SK-N-SH (cell line): Measurements from ENCODE around the gene PRKCA. TPM values are rescaled to one million over a fixed set of nuclear protein-coding genes. Genes with fewer than 3 reads are reported as not detected.

Experiments used
- CTCF ChIA-PET: fragments of 300-600, 350-600 bp; formaldehyde crosslinking; extraction: SDS; loops from one replicate; lab custom pipeline; 2021; lab: Yijun Ruan, JAX
- POLR2A ChIA-PET: fragments of 350-600 bp; sonication (Branson Sonifier 250); formaldehyde crosslinking; extraction: SDS; loops from one replicate; lab custom pipeline; 2020; ENCODE audit warnings: antibody characterized with exemption, inconsistent platforms; lab: Yijun Ruan, JAX
- DNase-seq: peaks from one replicate; pipeline ENCODE4 v3.0.0; 2012
- H2AFZ ChIP-seq: fragments of 200-600 bp; sonication (generic); 2 replicates; pipeline ENCODE4 v1.8.1; 2016; ENCODE audit warnings: antibody characterized with exemption, mild to moderate bottlenecking, low read depth
- H3F3A ChIP-seq: fragments of 200-600 bp; sonication (generic); replicated peaks from 2 replicates; pipeline ENCODE3; 2016; ENCODE audit warnings: antibody characterized with exemption, mild to moderate bottlenecking; ENCODE audit not compliant: insufficient read depth
- H3K27ac ChIP-seq, 2 experiments: fragments of 200-500 bp in 1 of 2; fragments of 200-600 bp in 1 of 2; sonication (Bioruptor generic) in 1 of 2; sonication (generic), shearing (Covaris generic) in 1 of 2; 2 replicates each; pipeline versions ENCODE4 v1.5.1 to v1.6.1; 2014 to 2016; ENCODE audit warnings: low read depth in 2 of 2, inconsistent platforms in 1 of 2, low read length in 1 of 2, mild to moderate bottlenecking in 1 of 2, mixed read lengths in 1 of 2
- H3K27me3 ChIP-seq: fragments of 200-600 bp; sonication (generic), shearing (Covaris generic); 2 replicates; pipeline ENCODE4 v1.6.1; 2016; ENCODE audit warnings: mixed run types; ENCODE audit not compliant: insufficient read depth
- H3K36me3 ChIP-seq, 2 experiments: fragments of 200-500 bp in 1 of 2; fragments of 200-600 bp in 1 of 2; sonication (Bioruptor generic) in 1 of 2; sonication (generic) in 1 of 2; replicated peaks in 1 of 2; 2 replicates each; pipeline versions ENCODE3 to v1.5.1; 2014 to 2016; ENCODE audit warnings: low read length in 1 of 2, mild to moderate bottlenecking in 1 of 2; ENCODE audit not compliant: insufficient read depth in 2 of 2, control insufficient read depth in 1 of 2
- H3K4me1 ChIP-seq, 2 experiments: fragments of 200-500 bp in 1 of 2; fragments of 200-600 bp in 1 of 2; sonication (Bioruptor generic) in 1 of 2; sonication (generic), shearing (Covaris generic) in 1 of 2; 2 replicates each; pipeline versions ENCODE4 v1.5.1 to v1.6.1; 2014 to 2016; ENCODE audit warnings: low read depth in 1 of 2, low read length in 1 of 2, mixed run types in 1 of 2; ENCODE audit not compliant: insufficient read depth in 2 of 2, control insufficient read depth in 1 of 2
- H3K4me2 ChIP-seq: fragments of 200-600 bp; sonication (generic), shearing (Covaris generic); 2 replicates; pipeline ENCODE4 v1.6.1; 2017; ENCODE audit warnings: mixed run types
- H3K4me3 ChIP-seq, 2 experiments: fragments of 200-500 bp in 1 of 2; fragments of 200-600 bp in 1 of 2; sonication (Bioruptor generic) in 1 of 2; sonication (generic), shearing (Covaris generic) in 1 of 2; 2 replicates each; pipeline versions ENCODE4 v1.5.1 to v1.8.1; 2014 to 2016; ENCODE audit warnings: low read depth in 2 of 2, inconsistent platforms in 1 of 2, low read length in 1 of 2, mild to moderate bottlenecking in 1 of 2, mixed read lengths in 1 of 2, moderate library complexity in 1 of 2
- H3K79me2 ChIP-seq: fragments of 200-600 bp; sonication (generic); 2 replicates; pipeline ENCODE4 v1.8.1; 2017; ENCODE audit warnings: mild to moderate bottlenecking; ENCODE audit not compliant: insufficient read depth
- H3K9ac ChIP-seq: fragments of 200-600 bp; sonication (generic); 2 replicates; pipeline ENCODE4 v1.6.1; 2017; ENCODE audit warnings: mixed run types
- H3K9me2 ChIP-seq: fragments of 200-600 bp; sonication (generic); 2 replicates; pipeline ENCODE4 v1.6.1; 2017; ENCODE audit warnings: mixed run types
- H3K9me3 ChIP-seq: fragments of 200-600 bp; sonication (generic); 2 replicates; pipeline ENCODE4 v1.6.1; 2017; ENCODE audit warnings: mixed run types, mild to moderate bottlenecking, moderate library complexity
- H4K20me1 ChIP-seq: fragments of 200-600 bp; sonication (generic); 2 replicates; pipeline ENCODE4 v1.6.1; 2017; ENCODE audit warnings: mild to moderate bottlenecking, mixed run types; ENCODE audit not compliant: insufficient read depth
- CHD2 ChIP-seq: fragments of 150-350 bp; IDR thresholded peaks from 2 replicates; pipeline ENCODE4 v1.6.1; 2018; ENCODE audit warnings: low read length; ENCODE audit not compliant: partially characterized antibody
- ELF1 ChIP-seq: IDR thresholded peaks from 2 replicates; pipeline ENCODE4 v1.4.0; 2012
- EP300 ChIP-seq, 2 experiments: IDR thresholded peaks; 2 replicates each; pipeline versions ENCODE4 v1.4.0 to v1.6.1; 2012; ENCODE audit warnings: borderline replicate concordance in 1 of 2, low read depth in 1 of 2, low read length in 1 of 2
- EZH2phosphoT487 ChIP-seq: fragments of 200-600 bp; sonication (generic); IDR thresholded peaks from 2 replicates; pipeline ENCODE4 v1.6.1; 2017; ENCODE audit warnings: low read depth, mixed run types, mild to moderate bottlenecking, antibody characterized with exemption, moderate library complexity, borderline replicate concordance
- FOXM1 ChIP-seq: IDR thresholded peaks from 2 replicates; pipeline ENCODE4 v1.4.0; 2012; ENCODE audit warnings: low read depth, mild to moderate bottlenecking
- GABPA ChIP-seq: IDR thresholded peaks from 2 replicates; pipeline ENCODE4 v1.4.0; 2012; ENCODE audit warnings: low read depth, mild to moderate bottlenecking
- IRF3 ChIP-seq: fragments of 150-350 bp; IDR thresholded peaks from 2 replicates; pipeline ENCODE4 v1.6.1; 2016; ENCODE audit warnings: mild to moderate bottlenecking, low read depth, low read length
- JUND ChIP-seq: IDR thresholded peaks from 2 replicates; pipeline ENCODE4 v1.4.0; 2012
- MAX ChIP-seq: IDR thresholded peaks from 2 replicates; pipeline ENCODE4 v1.4.0; 2012; ENCODE audit warnings: low read depth
- MEF2A ChIP-seq: IDR thresholded peaks from 2 replicates; pipeline ENCODE4 v1.4.0; 2012; ENCODE audit warnings: low read depth, borderline replicate concordance
- MXI1 ChIP-seq: IDR thresholded peaks from 2 replicates; pipeline ENCODE4 v1.6.1; 2012; ENCODE audit warnings: mild to moderate bottlenecking, low read depth, low read length, improper control_type of control experiment
- NFIC ChIP-seq: IDR thresholded peaks from 2 replicates; pipeline ENCODE4 v1.4.0; 2012; ENCODE audit warnings: borderline replicate concordance
- NRF1 ChIP-seq: IDR thresholded peaks from 2 replicates; pipeline ENCODE4 v1.6.1; 2012; ENCODE audit warnings: low read depth, mild to moderate bottlenecking, low read length
- RAD21 ChIP-seq: IDR thresholded peaks from 2 replicates; pipeline ENCODE4 v1.6.1; 2012; ENCODE audit warnings: mild to moderate bottlenecking, low read length
- RFX5 ChIP-seq: IDR thresholded peaks from 2 replicates; pipeline ENCODE4 v1.6.1; 2012; ENCODE audit warnings: mild to moderate bottlenecking, improper control_type of control experiment, low read length
- TAF1 ChIP-seq: IDR thresholded peaks from 2 replicates; pipeline ENCODE4 v1.6.1; 2012; ENCODE audit warnings: low read depth, mild to moderate bottlenecking, low read length, moderate library complexity, borderline replicate concordance
- TCF12 ChIP-seq: IDR thresholded peaks from 2 replicates; pipeline ENCODE4 v1.4.0; 2012
- TEAD4 ChIP-seq: IDR thresholded peaks from 2 replicates; pipeline ENCODE4 v1.4.0; 2012; ENCODE audit warnings: mild to moderate bottlenecking, borderline replicate concordance; ENCODE audit not compliant: insufficient read depth
- USF1 ChIP-seq: IDR thresholded peaks from 2 replicates; pipeline ENCODE4 v1.4.0; 2012; ENCODE audit warnings: low read depth, borderline replicate concordance
- USF2 ChIP-seq: fragments of 150-350 bp; IDR thresholded peaks from 2 replicates; pipeline ENCODE4 v1.6.1; 2017; ENCODE audit warnings: antibody characterized with exemption, low read length, low read depth, borderline replicate concordance
- YY1 ChIP-seq: IDR thresholded peaks from 2 replicates; pipeline ENCODE4 v1.4.0; 2012; ENCODE audit warnings: low read depth, mild to moderate bottlenecking
- ZBTB33 ChIP-seq: IDR thresholded peaks from 2 replicates; pipeline ENCODE4 v1.4.0; 2012; ENCODE audit warnings: low read depth, borderline replicate concordance
- WGBS: methylation state at CpG from one replicate; pipeline ENCODE4 v1.1.6; 2017; ENCODE audit warnings: low lambda C conversion rate; 5-methylcytosine and 5-hydroxymethylcytosine counted together
- polyA plus RNA-seq, 3 experiments: library from polyadenylated mRNA; depleted of rRNA; stranded (reverse); fragments of >200 nt; gene quantifications; 2 replicates each; pipeline ENCODE4 v1.2.3, GENCODE V29; 2012

The PRKCA gene
- polyA plus RNA-seq, 1 of the 3 experiments (the other 2 are of a cell fraction), result 108 TPM

- Histone ChIP-seq H3K36me3 (no peaks in the 10 kb centered on the region), H3K9me2 (no peaks in the 10 kb centered on the region), H3K4me1 (peaks cover 0 to 3% of the 10 kb centered on the region in 2 experiments; a peak in 1 of 4 replicates), H3K9me3 (no peaks in the 10 kb centered on the region), H3K4me3 (no peak overlapping the region), H3K9ac (no peak overlapping the region), H3K4me2 (no peak overlapping the region), H3K27ac (no peak overlapping the region), H3K27me3 (peaks cover 44% of the 10 kb centered on the region), H2AFZ (no peak overlapping the region), H3F3A (no peaks in the 10 kb centered on the region), H4K20me1 (no peaks in the 10 kb centered on the region), H3K79me2 (no peaks in the 10 kb centered on the region)
- CTCF ChIA-PET, result interaction anchor here (0.5 to 1.9 kb wide), 3 partner anchors 37 to 69 kb away, joined by 3 to 5 read pairs (median 4); no protein-coding TSS in a partner anchor
- WGBS, result 57% methylated on average over 10 of the region's 10 CpGs
- POLR2A ChIA-PET, result no interaction called here
- TF ChIP-seq EZH2phosphoT487, result no peak
- TF ChIP-seq ZBTB33, result no peak
- no peak for TF ChIP-seq MAX
- TF ChIP-seq IRF3, result no peak
- no peak for TF ChIP-seq RFX5
- TF ChIP-seq NRF1, result no peak
- DNase-seq, result no peak
Observed at GRCh38 chr17:66840061-66840460, 537.6 kb downstream of the PRKCA start.

- DNase-seq, result no peak
- H2AFZ ChIP-seq, result no peak overlapping the region
- no peak overlapping the region for H3K4me2 ChIP-seq
- no peak overlapping the region for H3K4me3 ChIP-seq
- no peaks in the 10 kb centered on the region; a peak in 1 of 4 replicates for H3K4me1 ChIP-seq
- 42% methylated on average over 4 of the region's 4 CpGs for WGBS
- no peaks in the 10 kb centered on the region for H3K79me2 ChIP-seq
- no peaks in the 10 kb centered on the region for H4K20me1 ChIP-seq
- POLR2A ChIA-PET, result no interaction called here
- H3K27ac ChIP-seq, result no peak overlapping the region
- H3K27me3 ChIP-seq, result peaks cover 31% of the 10 kb centered on the region
- CTCF ChIA-PET, result interaction anchor here (0.6 to 3.1 kb wide), 3 partner anchors 14 to 339 kb away, joined by 3 to 17 read pairs (median 4); no protein-coding TSS in a partner anchor
- no peaks in the 10 kb centered on the region for H3K9me3 ChIP-seq
- H3F3A ChIP-seq, result no peaks in the 10 kb centered on the region
- H3K9ac ChIP-seq, result no peak overlapping the region
- H3K9me2 ChIP-seq, result no peaks in the 10 kb centered on the region
- no peaks in the 10 kb centered on the region for H3K36me3 ChIP-seq
- no peak for TF ChIP-seq GABPA
- TF ChIP-seq MEF2A, result no peak
- TF ChIP-seq FOXM1, result no peak
- TF ChIP-seq YY1, result no peak
- no peak for TF ChIP-seq EP300 (IDR thresholded peaks at IDR 0.05; ENCODE audit: borderline replicate concordance in 1 of 2, low read depth in 1 of 2, low read length in 1 of 2)
- TF ChIP-seq CHD2, result no peak
- TF ChIP-seq TCF12, result no peak
- TF ChIP-seq TEAD4, result no peak
- TF ChIP-seq TAF1, result no peak
- TF ChIP-seq ELF1, result no peak
- TF ChIP-seq MAX, result no peak
- TF ChIP-seq USF2, result no peak
- no peak for TF ChIP-seq JUND
- TF ChIP-seq USF1, result no peak
- no peak for TF ChIP-seq IRF3
- no peak for TF ChIP-seq RAD21
- TF ChIP-seq NFIC, result no peak
- no peak for TF ChIP-seq MXI1
Observed at GRCh38 chr17:66841328-66841727, 538.9 kb downstream of the PRKCA start.
